T-helper 1 cell (primary cell): Measurements from ENCODE around the gene UBAP1L.
"Not testable (repeated sequence)": the region's sequence is repeated elsewhere in the genome, so short reads cannot be mapped to it uniquely, and the experiment has no call there.

Source experiments
- DNase-seq, 5 donors: peaks; one replicate each; pipeline ENCODE4 v3.0.0-alpha.2; 2012 to 2020

UBAP1L gene

DNA sequence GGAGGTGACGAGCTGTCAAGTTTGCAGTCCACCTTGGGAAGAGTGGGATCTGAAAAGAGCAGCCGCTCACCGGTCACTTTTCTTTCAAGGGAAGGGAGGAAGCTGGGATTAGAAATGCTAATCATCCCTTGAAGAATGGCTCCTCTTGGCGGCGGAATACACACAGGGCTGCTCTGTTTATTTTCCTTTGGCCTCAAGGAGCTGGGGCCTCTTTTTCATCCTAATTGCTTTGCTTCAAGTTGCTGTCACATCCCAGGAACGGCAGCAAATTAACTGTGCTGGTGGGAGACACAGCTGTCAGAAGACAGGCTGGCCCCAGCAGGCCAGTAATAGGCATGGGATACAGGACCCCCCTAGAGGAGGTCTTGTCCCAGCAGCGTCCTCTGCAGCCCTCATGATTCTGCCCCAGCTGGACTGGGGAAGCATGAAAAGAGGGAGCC lies 31.7 kb downstream of the UBAP1L start:
- DNase-seq = no peak

DNA sequence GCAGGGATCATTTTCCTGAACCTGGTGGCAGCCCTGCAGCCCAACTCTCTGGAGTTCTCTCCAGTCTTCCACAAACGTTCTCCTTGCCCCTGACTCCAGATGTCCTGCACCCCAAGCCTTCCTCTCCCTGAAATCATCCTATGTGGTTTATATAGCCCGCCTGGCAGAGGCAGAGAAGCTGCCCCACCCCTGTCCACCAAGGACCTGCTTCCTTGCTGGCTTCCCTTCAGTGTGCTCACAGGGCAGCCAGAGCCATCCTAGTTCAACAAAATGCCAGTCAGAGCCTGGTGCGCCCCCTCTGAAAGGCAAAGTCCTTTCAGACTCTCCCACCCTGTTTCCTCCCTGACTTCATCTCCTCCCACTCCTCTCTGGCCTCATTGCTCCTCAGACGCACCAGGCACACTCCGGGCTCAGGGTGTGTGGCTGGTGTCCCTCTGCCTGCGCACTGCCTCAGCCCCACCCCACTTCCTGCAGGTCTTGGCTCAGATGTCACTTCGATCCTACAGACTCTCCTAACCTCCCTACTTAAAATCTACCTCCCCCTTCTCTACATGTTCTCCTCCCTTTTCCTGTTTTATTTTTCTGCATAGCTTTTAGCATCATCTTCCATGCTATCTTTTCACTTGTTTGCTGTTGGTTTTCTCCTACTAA lies 32.6 kb downstream of the UBAP1L start:
- DNase-seq = peak in 1 of 5 donors; percentile 7

DNA sequence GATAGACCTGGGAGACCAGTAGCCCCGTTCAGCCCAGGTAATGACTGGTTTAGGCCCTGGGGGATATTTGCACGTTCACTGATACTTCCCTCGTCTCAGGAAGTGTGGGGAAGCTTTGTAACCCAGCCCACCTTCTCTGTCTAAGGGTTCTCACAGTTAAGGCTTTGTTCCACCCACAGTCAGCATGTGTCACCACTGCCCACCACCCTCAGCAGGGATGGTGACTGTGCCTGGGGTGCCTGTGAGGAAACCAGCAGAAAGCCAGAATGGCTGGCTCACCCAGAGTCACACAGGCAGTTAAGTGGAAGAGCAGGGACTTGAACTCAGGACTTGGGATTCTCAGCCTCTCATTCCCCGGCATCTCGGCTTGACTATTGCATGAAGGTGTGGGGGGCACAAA lies 33.2 kb downstream of the UBAP1L start:
- no peak for DNase-seq

DNA sequence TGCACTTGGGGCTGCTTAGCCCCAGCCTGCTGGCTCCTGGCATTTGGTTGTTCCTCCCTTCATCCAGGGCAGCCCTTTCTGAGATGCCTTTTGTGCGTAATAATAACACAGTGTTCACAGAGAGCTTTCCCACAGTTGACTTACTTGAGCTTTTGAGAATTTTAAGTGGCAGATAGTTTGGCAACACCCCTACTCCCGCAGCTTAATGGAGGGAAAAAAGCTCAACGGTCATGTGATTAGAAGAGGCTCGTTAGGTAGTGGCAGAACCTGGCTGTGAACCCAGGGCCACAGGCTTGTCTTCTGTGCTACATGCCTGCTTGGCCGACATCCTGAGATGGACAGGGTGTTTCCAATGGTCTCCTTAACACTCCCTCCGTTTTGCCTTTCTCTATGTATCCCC lies 33.7 kb downstream of the UBAP1L start:
- DNase-seq = no peak

DNA sequence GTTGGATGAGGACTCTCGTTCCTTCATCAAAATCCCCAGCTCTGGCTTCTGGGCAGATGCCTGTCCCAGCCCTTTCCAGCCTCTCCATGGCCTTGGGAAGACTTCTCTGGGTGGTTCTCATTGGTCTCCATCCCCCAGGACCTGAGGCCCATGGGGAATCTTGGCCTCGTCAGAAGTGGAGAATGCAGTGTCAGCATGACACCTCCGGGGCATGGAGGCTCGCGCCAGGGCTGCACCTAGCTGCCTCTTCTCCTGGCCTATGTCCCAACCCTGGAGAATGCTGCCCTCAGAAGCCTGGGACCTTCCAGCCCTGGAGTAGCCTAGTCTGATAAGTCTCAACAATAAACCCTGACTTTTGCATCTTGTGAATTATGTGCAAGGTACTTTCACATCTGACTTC lies 35.4 kb downstream of the UBAP1L start:
- no peak for DNase-seq

DNA sequence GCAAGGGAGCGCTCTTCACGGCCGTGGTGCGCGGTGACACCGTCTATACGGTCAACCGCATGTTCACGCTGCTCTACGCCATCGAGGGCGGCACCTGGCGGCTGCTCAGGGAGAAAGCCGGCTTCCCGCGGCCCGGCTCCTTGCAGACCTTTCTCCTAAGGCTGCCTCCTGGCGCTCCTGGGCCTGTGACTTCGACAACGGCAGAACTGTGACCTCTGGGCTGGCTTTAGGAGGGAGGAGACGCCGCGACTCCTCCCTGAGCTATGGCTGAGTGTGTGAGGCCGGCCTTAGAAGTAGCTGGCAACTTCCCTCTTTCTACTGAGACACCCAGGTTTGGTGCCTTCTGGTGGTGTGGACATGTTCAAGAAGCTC lies 37.0 kb downstream of the UBAP1L start:
- DNase-seq = peak in 3 of 5 donors; percentile 26 to 35 (median 35)

DNA sequence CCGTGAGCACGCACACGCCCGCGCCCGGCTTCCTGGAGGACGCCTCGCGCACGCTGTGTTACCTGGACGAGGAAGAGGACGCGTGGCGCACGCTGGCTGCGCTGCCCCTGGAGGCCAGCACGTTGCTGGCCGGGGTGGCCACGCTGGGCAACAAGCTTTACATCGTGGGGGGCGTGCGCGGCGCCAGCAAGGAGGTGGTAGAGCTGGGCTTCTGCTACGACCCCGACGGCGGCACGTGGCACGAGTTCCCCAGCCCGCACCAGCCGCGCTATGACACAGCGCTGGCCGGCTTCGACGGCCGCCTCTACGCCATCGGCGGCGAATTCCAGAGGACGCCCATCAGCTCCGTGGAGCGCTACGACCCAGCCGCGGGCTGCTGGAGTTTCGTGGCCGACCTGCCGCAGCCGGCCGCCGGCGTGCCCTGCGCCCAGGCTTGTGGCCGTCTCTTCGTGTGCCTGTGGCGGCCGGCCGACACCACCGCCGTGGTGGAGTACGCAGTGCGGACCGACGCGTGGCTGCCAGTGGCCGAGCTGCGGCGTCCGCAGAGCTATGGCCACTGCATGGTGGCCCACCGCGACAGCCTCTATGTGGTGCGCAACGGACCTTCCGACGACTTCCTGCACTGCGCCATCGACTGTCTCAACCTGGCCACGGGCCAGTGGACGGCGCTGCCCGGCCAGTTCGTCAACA lies 37.6 kb downstream of the UBAP1L start:
- no peak for DNase-seq

DNA sequence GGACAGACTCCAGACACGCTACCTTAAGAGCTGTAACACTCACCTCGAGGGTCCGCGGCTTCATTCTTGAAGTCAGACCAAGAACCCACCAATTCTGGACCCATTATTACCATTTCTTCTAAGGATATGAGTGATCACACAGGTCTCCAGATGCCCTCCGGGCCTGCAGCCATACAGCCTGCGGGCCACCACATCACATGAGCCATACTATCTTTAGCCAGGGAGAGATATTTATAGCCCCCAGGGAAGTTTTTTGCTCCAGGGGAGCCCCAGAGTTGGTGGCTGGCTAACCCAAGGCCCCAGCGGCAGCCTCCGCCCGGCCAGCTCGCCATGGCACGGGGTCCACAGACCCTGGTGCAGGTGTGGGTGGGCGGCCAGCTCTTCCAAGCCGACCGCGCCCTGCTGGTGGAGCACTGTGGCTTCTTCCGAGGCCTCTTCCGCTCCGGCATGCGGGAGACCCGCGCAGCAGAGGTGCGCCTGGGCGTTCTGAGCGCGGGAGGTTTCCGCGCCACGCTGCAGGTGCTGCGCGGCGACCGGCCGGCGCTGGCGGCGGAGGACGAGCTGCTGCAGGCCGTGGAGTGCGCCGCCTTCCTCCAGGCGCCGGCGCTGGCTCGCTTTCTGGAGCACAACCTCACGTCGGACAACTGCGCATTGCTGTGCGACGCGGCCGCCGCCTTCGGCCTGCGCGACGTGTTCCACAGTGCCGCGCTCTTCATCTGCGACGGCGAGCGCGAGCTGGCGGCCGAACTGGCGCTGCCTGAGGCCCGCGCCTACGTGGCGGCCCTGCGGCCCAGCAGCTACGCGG lies 38.3 kb downstream of the UBAP1L start, which contains the start of gene KBTBD13:
Gene KBTBD13 (plus strand): TSS at position 261 of the 805 bp plus-strand sequence. CDS start 70 bp downstream, at position 331.
- no peak for DNase-seq

DNA sequence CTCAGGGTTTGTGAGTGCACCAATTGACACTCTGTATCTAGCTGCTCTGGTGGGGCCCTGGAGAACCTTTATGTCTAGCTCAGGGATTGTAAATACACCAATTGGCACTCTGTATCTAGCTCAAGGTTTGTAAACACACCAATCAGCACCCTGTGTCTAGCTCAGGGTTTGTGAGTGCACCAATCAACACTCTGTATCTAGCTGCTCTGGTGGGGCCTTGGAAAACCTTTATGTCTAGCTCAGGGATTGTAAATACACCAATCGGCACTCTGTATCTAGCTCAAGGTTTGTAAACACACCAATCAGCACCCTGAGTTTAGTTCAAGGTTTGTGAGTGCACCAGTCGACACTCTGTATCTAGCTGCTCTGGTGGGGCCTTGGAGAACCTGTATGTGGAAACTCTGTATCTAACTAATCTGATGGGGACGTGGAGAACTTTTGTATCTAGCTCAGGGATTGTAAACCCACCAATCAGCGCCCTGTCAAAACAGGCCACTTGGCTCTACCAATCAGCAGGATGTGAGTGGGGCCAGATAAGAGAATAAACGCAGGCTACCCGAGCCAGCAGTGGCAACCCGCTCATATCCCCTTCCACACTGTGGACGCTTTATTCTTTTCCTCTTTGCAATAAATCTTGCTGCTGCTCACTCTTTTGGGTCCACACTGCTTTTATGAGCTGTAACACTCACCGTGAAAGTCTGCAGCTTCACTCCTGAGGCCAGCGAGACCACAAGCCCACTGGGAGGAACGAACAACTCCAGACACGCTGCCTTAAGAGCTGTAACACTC lies 39.2 kb downstream of the UBAP1L start:
- DNase-seq = not testable (repeated sequence)

DNA sequence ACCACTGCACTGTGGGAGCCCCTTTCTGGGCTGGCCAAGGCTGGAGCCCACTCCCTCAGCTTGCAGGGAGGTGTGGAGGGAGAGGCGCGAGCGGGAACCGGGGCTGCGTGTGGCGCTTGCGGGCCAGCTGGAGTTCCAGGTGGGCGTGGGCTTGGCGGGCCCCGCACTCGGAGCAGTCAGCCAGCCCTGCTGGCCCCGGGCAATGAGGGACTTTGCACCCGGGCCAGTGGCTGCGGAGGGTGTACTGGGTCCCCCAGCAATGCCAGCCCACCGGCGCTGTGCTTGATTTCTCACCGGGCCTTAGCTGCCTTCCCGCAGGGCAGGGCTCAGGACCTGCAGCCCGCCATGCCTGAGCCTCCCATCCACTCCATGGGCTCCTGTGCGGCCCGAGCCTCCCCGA lies 40.1 kb downstream of the UBAP1L start:
- DNase-seq = not testable (repeated sequence)

DNA sequence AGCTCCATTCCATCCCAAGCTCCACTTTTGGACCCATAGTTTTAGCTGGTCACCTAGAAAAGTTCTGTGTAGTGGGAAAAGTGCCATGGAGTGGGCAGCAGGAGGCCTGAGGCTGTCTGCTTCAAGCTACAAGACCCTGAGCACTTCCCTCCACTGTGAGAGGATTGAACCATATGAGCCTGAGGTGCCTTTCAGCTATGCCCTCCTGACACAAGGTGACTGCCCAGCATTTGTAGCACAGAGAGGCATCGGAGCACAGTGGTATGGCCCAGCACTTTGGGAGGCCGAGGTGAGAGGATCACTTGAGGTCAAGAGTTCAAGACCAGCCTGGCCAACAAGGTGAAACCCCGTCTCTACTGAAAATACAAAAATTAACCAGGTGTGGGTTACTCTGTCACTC lies 42.4 kb downstream of the UBAP1L start:
- no peak for DNase-seq

DNA sequence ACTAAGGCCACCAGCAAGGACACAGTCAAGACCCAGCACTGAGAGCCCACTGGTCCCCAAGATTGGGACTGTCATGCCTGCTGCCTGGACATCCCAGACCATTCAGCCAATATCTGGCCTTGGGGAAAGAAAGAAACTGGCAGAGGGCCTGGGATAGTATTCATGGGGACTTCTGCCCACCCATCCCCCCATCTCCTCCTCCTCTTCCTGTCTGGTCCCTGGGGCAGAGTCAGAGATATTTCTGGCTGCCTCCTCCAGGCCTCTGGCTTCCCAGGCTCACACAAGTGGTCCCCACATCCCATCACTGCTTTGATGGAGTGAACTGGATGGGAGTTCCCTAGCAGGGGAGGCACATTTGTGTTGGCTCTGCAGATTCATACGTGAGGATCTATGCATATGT lies 43.0 kb downstream of the UBAP1L start:
- DNase-seq = no peak

DNA sequence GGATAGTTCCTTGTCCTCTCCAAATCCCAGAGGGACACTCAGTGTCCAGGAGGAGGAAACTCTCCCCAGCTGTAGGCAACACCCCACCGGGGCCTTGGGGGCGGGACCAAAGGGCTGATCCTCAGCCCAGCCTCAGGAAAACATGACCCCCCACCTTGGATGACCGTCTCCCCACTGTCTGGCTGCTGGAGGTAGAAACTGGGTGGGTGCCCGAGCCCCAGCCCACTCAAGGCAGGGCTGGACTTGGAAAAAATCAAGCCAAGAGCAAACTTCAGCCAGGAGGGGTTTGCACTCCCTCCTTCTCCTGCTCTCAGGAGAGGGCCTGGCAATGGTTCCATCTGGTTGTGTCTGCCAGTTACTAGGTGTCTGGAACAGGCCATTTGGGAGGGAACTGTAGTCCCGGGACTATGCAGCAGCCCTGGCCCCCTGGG lies 43.6 kb downstream of the UBAP1L start:
- DNase-seq = no peak

DNA sequence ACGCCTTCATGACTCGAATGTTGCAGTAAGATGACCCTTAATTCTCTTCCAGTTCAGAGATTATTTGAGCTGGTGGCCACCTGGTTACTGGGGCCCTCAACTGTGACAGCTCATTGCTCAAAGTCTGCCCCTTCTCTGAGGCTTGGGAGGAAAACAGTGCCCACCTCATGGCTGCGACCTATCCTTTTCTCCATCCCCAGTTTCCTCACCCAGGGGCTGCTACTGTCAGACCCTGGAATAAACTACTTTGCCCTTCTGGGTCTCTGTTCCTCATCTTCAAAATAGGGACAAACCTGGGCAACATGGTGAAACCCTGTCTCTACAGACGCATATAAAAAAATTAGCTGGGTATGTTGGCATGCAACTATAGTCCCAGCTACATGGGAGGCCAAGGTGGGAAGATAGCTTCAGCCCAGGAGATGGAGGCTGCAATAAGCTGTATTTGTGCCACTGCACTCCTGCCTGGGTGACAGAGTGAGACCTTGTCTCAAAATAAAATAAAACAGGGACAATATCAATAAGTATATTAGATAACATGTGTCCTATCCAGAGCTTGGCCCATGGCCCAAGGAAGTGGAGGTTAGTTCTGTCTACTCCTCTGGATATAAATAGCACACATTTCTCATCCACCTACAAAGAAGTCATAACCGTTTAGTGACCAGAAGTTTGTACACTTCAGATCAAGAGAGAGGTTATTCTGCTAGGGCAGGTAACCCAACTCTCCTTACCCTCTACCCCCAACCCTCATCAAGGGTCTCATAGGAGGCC lies 45.0 kb downstream of the UBAP1L start:
- no peak for DNase-seq

DNA sequence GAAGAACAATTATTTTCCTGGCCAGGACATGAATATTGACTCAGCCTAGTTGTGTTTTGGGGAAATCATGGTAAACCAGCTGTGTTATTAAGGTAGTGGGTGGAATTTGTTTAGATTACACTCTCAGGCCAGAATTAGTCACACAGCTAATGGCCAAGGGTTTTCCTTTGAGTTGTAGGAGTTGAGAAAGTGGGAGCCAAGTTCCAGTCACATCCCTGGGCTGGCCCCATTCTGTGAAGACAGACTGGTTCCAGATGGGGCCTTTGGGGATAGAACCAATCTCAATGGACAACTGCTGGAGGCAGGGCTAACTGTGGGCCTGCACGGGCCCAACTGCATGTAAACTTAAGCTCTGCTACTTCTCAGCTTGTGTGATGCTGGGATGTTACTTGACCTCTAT lies 45.8 kb downstream of the UBAP1L start:
- no peak for DNase-seq

DNA sequence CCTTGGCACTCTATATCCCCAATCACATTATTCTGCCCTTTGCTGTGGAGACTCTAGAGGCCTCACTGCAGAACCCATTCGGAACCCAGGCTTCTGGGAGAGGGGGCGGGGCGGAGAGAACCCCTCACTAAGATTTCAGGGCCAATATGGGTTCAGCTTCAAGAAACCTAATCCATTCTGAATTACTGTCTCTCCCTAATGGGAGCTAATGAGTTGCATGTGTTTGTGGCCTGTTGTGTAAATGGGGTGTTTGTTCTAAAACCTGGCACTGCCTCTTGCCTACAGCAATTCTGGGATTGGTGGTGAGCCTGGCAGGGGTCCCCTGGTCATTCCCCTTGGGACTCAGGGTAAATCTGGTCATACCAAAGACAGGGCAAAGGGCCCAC lies 46.6 kb downstream of the UBAP1L start:
- DNase-seq = no peak

DNA sequence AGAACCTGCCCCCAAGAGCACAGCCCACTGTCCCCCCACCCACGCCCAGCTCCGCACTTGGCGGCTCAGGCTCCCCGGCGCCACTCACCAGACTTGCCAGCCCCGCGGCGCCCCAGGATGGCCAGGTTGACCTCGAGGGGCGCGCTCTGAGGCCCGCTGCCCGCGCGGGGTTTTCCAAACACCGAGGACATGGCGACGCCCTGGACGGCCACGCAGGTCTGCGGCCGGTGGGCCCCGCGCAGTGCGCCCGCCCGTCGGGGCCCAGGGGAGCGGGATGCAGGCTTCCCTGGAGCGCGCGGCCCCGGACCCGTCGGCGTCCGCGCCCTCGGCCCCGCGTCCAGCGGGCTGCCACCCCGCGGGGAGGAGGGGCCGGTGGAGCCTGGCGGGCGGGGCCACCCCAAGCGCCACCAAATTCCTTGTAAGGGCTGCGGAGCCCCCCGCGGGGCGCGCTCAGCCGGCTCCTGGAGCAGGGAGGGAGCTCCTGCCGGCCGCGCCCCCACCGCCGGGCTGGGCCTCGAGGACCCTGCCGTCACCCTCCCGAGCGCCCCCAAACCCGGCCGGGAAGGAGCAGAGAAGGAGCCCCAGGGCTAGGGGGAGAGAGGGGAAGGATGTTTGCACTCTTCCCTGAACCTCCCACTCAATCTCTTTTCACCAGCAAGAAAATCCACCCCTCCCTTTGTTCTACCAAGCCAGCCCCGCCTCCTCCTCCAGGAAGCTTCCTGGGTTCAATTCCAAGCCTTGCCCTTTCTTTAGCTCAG lies 47.2 kb downstream of the UBAP1L start, which contains the start of gene RASL12:
Gene RASL12 (minus strand): TSS at position 347 of the 758 bp plus-strand sequence. CDS start 156 bp downstream, at position 191.
- no peak for DNase-seq

DNA sequence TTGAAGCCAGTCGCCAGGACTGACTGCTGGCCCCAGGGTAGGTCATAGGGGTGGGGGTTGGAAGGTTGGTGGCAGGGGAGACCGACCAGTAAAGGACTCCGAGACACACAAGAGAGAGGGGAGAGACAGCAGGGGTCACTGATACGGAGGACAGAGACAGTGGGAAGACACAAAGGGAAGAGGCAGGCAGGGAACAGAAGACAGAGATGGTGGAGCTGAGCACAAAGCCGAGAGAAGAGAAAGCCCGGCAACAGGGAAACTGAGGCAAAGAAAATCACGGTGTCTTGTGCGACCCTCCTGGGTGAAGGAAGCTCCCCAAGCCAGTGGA lies 47.7 kb downstream of the UBAP1L start:
- DNase-seq = no peak

DNA sequence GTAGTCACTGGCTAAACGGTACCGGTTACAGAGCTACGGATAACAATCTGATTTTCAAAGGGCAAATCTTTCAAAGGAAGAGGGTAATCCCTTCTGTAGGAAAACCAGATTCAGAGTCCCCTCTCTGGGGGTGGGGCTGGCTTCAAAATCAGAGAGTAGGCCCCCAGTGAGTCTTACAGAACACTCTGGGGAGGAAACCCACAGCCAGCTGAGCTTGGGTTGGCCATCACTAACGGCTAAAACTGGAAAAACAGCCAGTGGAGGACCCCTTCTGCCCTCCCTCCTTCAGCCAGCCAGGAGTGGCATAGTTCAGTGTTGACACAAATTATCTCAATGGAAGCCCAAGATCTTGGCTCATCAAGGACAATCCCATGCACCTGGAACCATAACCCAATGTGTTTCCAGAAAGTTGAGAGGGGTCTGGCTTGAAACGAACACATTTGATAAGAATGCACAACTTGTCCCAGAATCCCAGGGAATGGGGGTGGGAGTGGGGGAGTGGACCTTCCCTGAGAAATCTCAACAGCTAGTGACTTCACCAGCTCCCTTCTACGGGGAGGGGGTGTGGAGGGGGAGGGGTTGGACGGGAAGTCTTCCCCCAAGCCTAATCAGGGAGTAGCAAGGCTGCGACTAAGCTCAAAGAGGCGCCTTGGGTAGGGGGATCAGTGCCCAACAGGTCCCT lies 48.2 kb downstream of the UBAP1L start:
- DNase-seq = no peak

DNA sequence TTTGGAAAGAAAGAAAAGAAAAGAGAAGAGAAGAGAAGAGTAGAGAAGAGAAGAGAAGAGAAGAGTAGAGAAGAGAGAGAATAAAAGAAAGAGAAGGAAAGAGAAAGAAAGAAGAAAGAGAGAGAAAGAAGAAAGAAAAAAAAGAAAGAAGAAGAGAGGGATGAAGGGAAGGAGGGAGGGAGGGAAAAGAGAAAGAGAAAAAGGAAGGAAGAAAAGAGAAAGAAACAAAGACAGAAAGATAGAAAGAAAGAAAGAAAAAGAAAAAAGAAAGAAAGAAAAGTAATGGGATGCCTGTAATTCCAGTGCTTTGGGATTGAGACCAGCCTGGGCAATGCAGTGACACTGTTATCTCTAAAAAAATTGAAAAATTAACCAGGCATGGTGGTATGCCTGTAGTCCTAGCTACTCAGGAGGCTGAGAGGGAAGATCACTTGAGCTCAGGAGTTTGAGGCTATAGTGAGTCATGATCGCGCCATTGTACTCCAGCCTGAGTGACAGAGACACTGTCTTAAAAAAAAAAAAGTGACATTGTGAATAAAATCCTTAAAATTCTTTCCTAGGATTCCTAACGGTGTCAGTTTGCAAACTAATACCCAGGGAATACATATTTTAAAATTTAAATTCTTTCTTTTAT lies 48.9 kb downstream of the UBAP1L start:
- no peak for DNase-seq
